T-helper 17 cell (primary cell): Measurements from ENCODE around the gene PRKCE. TPM values are rescaled to one million over a fixed set of nuclear protein-coding genes. Genes with fewer than 3 reads are reported as not detected.

Experiments
- ATAC-seq: fragments of 150-1000 bp; cut with Tn5 transposase; 2 replicates; pipeline ENCODE4 v1.10.0; 2021; ENCODE audit warnings: mild to moderate bottlenecking, moderate library complexity
- DNase-seq, 3 donors: peaks; one replicate each; pipeline versions ENCODE4 v3.0.0 to v3.0.0-alpha.2; 2020 to 2021
- H3K9me3 ChIP-seq: one replicate; pipeline ENCODE4 v1.7.0; 2013; ENCODE audit warnings: low read length, mild to moderate bottlenecking; ENCODE audit not compliant: control insufficient read depth, poor library complexity, severe bottlenecking
- H3K27ac Mint-ChIP-seq: one replicate; pipeline ENCODE4 v1.8.0; 2022; ENCODE audit warnings: mild to moderate bottlenecking, moderate library complexity, mixed read lengths
- H3K27me3 Mint-ChIP-seq: one replicate; pipeline ENCODE4 v1.8.0; 2022; ENCODE audit warnings: mixed read lengths
- H3K36me3 Mint-ChIP-seq: one replicate; pipeline ENCODE4 v1.8.0; 2022; ENCODE audit warnings: low read depth, mixed read lengths
- H3K4me1 Mint-ChIP-seq: one replicate; pipeline ENCODE4 v1.8.0; 2022; ENCODE audit warnings: mild to moderate bottlenecking, mixed read lengths
- H3K4me3 Mint-ChIP-seq: one replicate; pipeline ENCODE4 v1.8.0; 2022; ENCODE audit warnings: mild to moderate bottlenecking, moderate library complexity, mixed read lengths
- total RNA-seq, 4 donors: library from RNA in 2 of 4; stranded (reverse) in 2 of 4; gene quantifications; one replicate each; pipeline ENCODE4 v1.2.3 and lab custom pipeline; 2022 to 2026

Gene PRKCE
- total RNA-seq, 2 donors from 2014 or later: 17.6 to 23.7 TPM

- no peak overlapping the region for H3K27ac Mint-ChIP-seq
- peaks cover 2% of the 10 kb centered on the region for H3K4me1 Mint-ChIP-seq
- H3K4me3 Mint-ChIP-seq: no peak overlapping the region
- no peak for ATAC-seq
- no peak for DNase-seq
- peaks cover 14% of the 10 kb centered on the region for H3K36me3 Mint-ChIP-seq
- H3K27me3 Mint-ChIP-seq: no peaks in the 10 kb centered on the region
- no peaks in the 10 kb centered on the region for H3K9me3 ChIP-seq
Measured at GRCh38 chr2:46153996-46154753, 502.7 kb downstream of the PRKCE start.

GRCh38 chr2:46157072-46157965, 505.8 kb downstream of the PRKCE start:
- ATAC-seq (no peak), DNase-seq (no peak)
- Mint-ChIP-seq H3K27ac (no peak overlapping the region), H3K36me3 (peaks cover 17% of the 10 kb centered on the region), H3K4me3 (no peak overlapping the region), H3K27me3 (no peaks in the 10 kb centered on the region), H3K4me1 (peaks cover 6% of the 10 kb centered on the region)
- H3K9me3 ChIP-seq: no peaks in the 10 kb centered on the region

- Mint-ChIP-seq H3K27me3 (no peaks in the 10 kb centered on the region), H3K27ac (no peak overlapping the region), H3K36me3 (peaks cover 16% of the 10 kb centered on the region), H3K4me3 (no peak overlapping the region), H3K4me1 (peaks cover 6% of the 10 kb centered on the region)
- ATAC-seq: no peak
- no peaks in the 10 kb centered on the region for H3K9me3 ChIP-seq
- DNase-seq: no peak
Measured at GRCh38 chr2:46157966-46158310, 506.5 kb downstream of the PRKCE start.

GRCh38 chr2:46158661-46159060, 507.2 kb downstream of the PRKCE start:
- H3K4me3 Mint-ChIP-seq: no peak overlapping the region

GRCh38 chr2:46160326-46160725, 508.9 kb downstream of the PRKCE start:
- peaks cover 18% of the 10 kb centered on the region for H3K36me3 Mint-ChIP-seq
- no peaks in the 10 kb centered on the region for H3K27me3 Mint-ChIP-seq
- peaks cover 6% of the 10 kb centered on the region for H3K4me1 Mint-ChIP-seq
- H3K27ac Mint-ChIP-seq: no peak overlapping the region
- no peak overlapping the region for H3K4me3 Mint-ChIP-seq
- no peak for ATAC-seq
- no peaks in the 10 kb centered on the region for H3K9me3 ChIP-seq
- DNase-seq: no peak

More at GRCh38 chr2:46158661-46159060, 507.2 kb downstream of the PRKCE start:
- H3K9me3 ChIP-seq: no peaks in the 10 kb centered on the region
- Mint-ChIP-seq H3K27ac (no peak overlapping the region), H3K4me1 (peaks cover 6% of the 10 kb centered on the region), H3K36me3 (peaks cover 15% of the 10 kb centered on the region), H3K27me3 (no peaks in the 10 kb centered on the region)
- no peak for ATAC-seq
- DNase-seq: no peak

- ATAC-seq: no peak
- Mint-ChIP-seq H3K36me3 (peaks cover 10% of the 10 kb centered on the region), H3K4me1 (peaks cover 6% of the 10 kb centered on the region), H3K27me3 (no peaks in the 10 kb centered on the region), H3K27ac (peak overlapping the region; percentile 60), H3K4me3 (no peak overlapping the region)
- H3K9me3 ChIP-seq: no peaks in the 10 kb centered on the region
- no peak for DNase-seq
Measured at GRCh38 chr2:46161315-46161714, 509.8 kb downstream of the PRKCE start.

- DNase-seq (no peak), ATAC-seq (no peak)
- H3K9me3 ChIP-seq: no peaks in the 10 kb centered on the region
- Mint-ChIP-seq H3K27ac (peak overlapping the region; percentile 60), H3K27me3 (no peaks in the 10 kb centered on the region), H3K4me3 (no peak overlapping the region), H3K36me3 (peaks cover 10% of the 10 kb centered on the region), H3K4me1 (peaks cover 6% of the 10 kb centered on the region)
Measured at GRCh38 chr2:46161911-46162310, 510.4 kb downstream of the PRKCE start.

- Mint-ChIP-seq H3K27ac (no peak overlapping the region), H3K27me3 (no peaks in the 10 kb centered on the region), H3K36me3 (peaks cover 8% of the 10 kb centered on the region), H3K4me1 (peaks cover 4% of the 10 kb centered on the region), H3K4me3 (no peak overlapping the region)
- ATAC-seq (no peak), DNase-seq (no peak)
- H3K9me3 ChIP-seq: no peaks in the 10 kb centered on the region
Measured at GRCh38 chr2:46162329-46163097, 511.0 kb downstream of the PRKCE start.

GRCh38 chr2:46163098-46163430, 511.6 kb downstream of the PRKCE start:
- H3K36me3 Mint-ChIP-seq: peaks cover 6% of the 10 kb centered on the region
- ATAC-seq (no peak), DNase-seq (no peak)
- H3K9me3 ChIP-seq: no peaks in the 10 kb centered on the region
- peaks cover 4% of the 10 kb centered on the region for H3K4me1 Mint-ChIP-seq
- no peak overlapping the region for H3K4me3 Mint-ChIP-seq
- H3K27me3 Mint-ChIP-seq: no peaks in the 10 kb centered on the region
- H3K27ac Mint-ChIP-seq: no peak overlapping the region

- Mint-ChIP-seq H3K27ac (no peak overlapping the region), H3K36me3 (peaks cover 6% of the 10 kb centered on the region), H3K4me1 (peaks cover 4% of the 10 kb centered on the region), H3K4me3 (peak overlapping the region; percentile 10), H3K27me3 (no peaks in the 10 kb centered on the region)
- DNase-seq (no peak), ATAC-seq (no peak)
- H3K9me3 ChIP-seq: no peaks in the 10 kb centered on the region
Measured at GRCh38 chr2:46163804-46164528, 512.5 kb downstream of the PRKCE start.

GRCh38 chr2:46164529-46165301, 513.2 kb downstream of the PRKCE start:
- no peak for ATAC-seq
- no peaks in the 10 kb centered on the region for H3K9me3 ChIP-seq
- Mint-ChIP-seq H3K27ac (no peak overlapping the region), H3K4me1 (peaks cover 4% of the 10 kb centered on the region), H3K36me3 (peaks cover 6% of the 10 kb centered on the region), H3K4me3 (no peak overlapping the region), H3K27me3 (no peaks in the 10 kb centered on the region)
- no peak for DNase-seq

- Mint-ChIP-seq H3K27ac (no peak overlapping the region), H3K4me1 (peaks cover 3% of the 10 kb centered on the region), H3K27me3 (no peaks in the 10 kb centered on the region), H3K36me3 (peaks cover 6% of the 10 kb centered on the region), H3K4me3 (no peak overlapping the region)
- no peaks in the 10 kb centered on the region for H3K9me3 ChIP-seq
- ATAC-seq: no peak
- DNase-seq: no peak
Measured at GRCh38 chr2:46165916-46166315, 514.4 kb downstream of the PRKCE start.
